HG02623 (cell line): ENCODE measurements around the gene C1orf21.

Source experiments
- ATAC-seq: cut with Tn5 transposase; IDR thresholded peaks from one replicate; pipeline ENCODE4 v1.9.1; 2021; ENCODE audit warnings: moderate library complexity; ENCODE audit not compliant: unreplicated experiment

The C1orf21 gene

DNA sequence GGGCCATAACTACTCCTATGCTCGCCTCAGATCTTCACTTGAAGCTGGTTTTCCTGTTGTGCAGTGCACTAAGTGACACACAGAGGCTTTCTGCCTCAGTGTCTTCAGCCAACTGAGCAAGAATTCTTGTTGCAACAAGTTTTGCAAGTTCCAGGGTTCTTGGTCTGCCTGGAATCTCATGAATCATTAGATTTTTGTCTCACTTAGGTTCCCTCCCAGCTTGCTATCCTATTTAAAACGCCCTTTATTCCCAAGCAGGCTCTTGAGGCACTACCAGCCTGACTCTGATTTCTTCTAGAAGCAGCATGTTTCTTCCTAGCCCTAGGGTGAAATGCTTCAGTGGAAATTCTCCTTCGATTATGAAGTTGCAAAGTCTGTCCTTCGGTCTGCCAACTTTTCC is 158.8 kb downstream of the C1orf21 start:
- ATAC-seq: no peak

DNA sequence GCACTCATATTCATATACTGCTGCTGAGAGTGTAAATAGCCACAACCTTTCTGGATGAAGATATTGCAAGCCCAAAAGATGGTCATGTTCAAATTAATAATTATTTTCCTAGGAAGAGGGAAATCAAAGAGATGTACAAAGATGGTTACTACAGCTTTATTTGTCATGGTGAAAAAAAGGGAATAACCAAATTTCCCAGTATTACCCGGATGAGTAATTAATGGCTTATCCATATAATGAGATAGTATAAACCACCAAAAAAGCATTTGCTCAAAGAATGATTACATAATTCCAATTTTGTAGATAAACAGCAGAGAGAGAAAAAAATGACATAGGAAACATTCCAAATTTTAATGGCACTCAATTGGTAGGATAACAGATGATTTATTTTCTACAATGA is 165.6 kb downstream of the C1orf21 start:
- no peak for ATAC-seq

DNA sequence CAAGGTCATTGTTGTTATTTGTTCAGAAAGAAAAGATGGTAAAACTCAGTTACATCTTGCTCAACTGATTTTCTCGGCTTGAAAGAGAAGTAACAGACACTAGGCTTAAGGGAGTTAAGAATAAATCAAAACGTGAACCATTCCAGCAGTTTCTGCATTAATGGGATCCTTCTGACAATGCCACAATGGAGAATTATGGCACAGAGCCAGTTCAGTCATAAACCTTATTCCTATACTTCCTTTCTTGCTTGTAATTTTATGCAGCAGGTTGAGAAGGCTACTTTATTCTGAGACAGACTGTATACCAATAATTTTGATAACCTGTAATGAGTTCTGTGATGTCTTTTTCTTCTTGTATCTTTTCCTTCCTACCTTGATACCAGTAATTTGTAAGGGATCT is 167.0 kb downstream of the C1orf21 start:
- no peak for ATAC-seq

- no peak for ATAC-seq
Measured at GRCh38 chr1:184555665-184556641, 169.1 kb downstream of the C1orf21 start.

GRCh38 chr1:184556665-184557064 is 169.8 kb downstream of the C1orf21 start:
- no peak for ATAC-seq

- no peak for ATAC-seq
Measured at GRCh38 chr1:184557423-184558347, 170.9 kb downstream of the C1orf21 start.

DNA sequence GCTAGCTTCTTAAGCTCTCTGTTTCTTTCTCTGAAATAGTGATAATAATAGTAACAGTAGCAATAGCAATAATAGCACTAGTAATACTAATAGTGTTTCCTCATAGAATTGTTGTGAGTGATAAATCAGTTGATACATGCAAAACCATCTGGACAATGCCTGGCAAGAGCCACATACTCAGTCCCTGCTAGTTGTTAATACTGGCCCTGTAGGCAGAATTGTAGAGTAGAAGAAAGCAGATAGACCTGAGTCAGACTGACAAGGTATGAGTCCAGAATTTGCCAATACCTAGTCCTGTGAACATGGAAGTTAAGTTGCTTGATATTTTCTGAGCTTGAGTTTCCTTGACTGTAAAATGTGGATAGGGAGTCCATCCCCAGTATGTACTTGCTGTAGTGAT is 171.9 kb downstream of the C1orf21 start:
- no peak for ATAC-seq

- no peak for ATAC-seq
Measured at GRCh38 chr1:184559117-184559713, 172.4 kb downstream of the C1orf21 start.

- no peak for ATAC-seq
Measured at GRCh38 chr1:184562806-184563205, 176.0 kb downstream of the C1orf21 start.

- no peak for ATAC-seq
Measured at GRCh38 chr1:184563308-184563707, 176.5 kb downstream of the C1orf21 start.

DNA sequence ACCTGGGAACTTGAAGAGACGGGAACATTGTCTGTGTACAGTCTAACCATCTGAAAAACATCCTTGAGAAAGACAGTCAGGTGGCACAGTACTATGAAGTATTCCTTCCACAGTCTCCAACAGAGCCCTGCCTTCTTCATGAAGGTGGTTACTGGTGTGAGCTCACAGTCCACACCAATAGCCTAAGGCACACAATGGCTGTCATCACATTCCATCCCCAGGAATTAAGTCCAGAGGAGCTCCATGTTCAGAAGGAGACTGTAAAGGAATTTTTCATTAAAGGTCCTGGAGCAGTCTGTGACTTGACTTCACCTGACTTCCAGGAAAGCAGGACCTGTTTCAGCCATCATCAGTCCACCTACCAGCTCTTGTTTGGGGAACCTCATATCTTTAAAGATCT is 180.2 kb downstream of the C1orf21 start:
- ATAC-seq: no peak

DNA sequence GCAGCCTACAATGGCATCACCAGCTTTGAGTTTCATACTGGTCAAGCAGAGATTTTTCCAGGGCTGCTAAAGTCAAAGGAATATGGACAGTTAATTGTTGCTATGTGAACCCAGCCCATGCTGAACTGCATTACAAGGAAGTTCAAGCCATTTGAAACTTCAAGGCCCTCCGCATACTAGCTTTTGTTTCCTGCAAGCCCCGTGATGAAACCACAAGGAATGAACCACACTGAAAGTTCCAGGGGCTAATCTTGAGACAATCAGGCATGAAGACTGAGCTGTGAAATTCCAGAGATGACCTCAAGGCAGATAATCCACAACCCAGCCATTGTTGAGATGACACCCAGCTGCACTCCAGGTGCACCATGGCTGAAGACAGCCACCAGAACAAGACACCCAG is 180.8 kb downstream of the C1orf21 start:
- no peak for ATAC-seq

GRCh38 chr1:184568148-184568547 is 181.3 kb downstream of the C1orf21 start:
- no peak for ATAC-seq

- no peak for ATAC-seq
Measured at GRCh38 chr1:184569106-184569505, 182.3 kb downstream of the C1orf21 start.

GRCh38 chr1:184574588-184574987 is 187.8 kb downstream of the C1orf21 start:
- no peak for ATAC-seq

GRCh38 chr1:184576822-184577221 is 190.0 kb downstream of the C1orf21 start:
- no peak for ATAC-seq

GRCh38 chr1:184577319-184577718 is 190.5 kb downstream of the C1orf21 start:
- no peak for ATAC-seq

DNA sequence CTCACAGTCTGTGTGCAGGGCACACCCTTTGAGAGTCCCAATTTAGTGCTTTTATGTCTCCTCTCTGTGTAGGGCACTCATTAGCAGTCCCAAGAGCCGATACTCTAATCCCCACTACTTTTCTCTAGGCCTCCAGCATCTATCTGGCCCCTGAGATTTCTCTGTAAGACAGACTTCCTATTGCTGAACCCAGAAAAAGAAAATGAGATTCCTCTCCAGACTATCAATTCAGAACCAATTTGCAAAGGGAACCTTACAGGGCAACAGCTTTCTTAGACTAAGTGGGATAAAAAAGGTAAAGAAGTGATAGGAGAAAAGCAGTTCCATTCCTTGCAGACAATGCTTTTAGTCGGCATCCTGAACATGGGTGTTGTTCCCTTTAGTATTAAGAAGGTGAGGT is 195.6 kb downstream of the C1orf21 start:
- no peak for ATAC-seq

GRCh38 chr1:184583849-184584248 is 197.0 kb downstream of the C1orf21 start:
- no peak for ATAC-seq

DNA sequence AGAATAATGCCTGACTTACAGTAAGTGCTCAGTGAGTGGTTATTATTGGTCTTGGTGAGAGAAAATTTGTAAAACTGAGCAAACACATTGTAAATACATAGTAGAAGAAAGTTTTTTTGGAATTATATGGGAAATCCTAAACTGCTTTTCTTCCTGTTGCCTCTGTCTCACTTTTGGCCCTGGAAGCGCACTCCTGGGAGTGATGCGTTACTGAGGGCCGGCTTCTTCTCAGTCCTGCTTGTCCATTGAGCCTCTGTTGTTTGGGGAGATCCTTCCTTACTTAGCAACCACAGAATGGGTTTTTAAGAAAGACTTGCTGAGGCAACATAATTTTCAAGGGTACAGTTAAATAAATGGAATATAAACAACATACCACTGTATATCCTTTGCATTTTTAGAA is 201.9 kb downstream of the C1orf21 start:
- no peak for ATAC-seq

GRCh38 chr1:184590163-184590750 is 203.4 kb downstream of the C1orf21 start:
- no peak for ATAC-seq
